HG03175 (cell line): Measurements from ENCODE around the gene PDE3B.
"Not testable (repeated sequence)": the region's sequence is repeated elsewhere in the genome, so short reads cannot be mapped to it uniquely, and the experiment has no call there.

ENCODE experiments used
- ATAC-seq: cut with Tn5 transposase; IDR thresholded peaks from one replicate; pipeline ENCODE4 v1.9.1; 2021; ENCODE audit warnings: mild to moderate bottlenecking, moderate library complexity; ENCODE audit not compliant: unreplicated experiment

The PDE3B gene

GRCh38 chr11:14742849-14743559 is 99.4 kb downstream of the PDE3B start:
- no peak for ATAC-seq

- not testable (repeated sequence) for ATAC-seq
Observed at GRCh38 chr11:14743667-14744066, 100.1 kb downstream of the PDE3B start.

- ATAC-seq = no peak
Observed at GRCh38 chr11:14746857-14747395, 103.3 kb downstream of the PDE3B start.

- no peak for ATAC-seq
Observed at GRCh38 chr11:14748090-14748489, 104.5 kb downstream of the PDE3B start.

GRCh38 chr11:14750911-14751310 is 107.3 kb downstream of the PDE3B start:
- no peak for ATAC-seq

GRCh38 chr11:14751975-14752407 is 108.4 kb downstream of the PDE3B start:
- no peak for ATAC-seq

GRCh38 chr11:14755140-14755539 is 111.5 kb downstream of the PDE3B start:
- ATAC-seq = no peak

GRCh38 chr11:14756349-14756748 is 112.7 kb downstream of the PDE3B start:
- no peak for ATAC-seq

GRCh38 chr11:14759300-14760012 is 115.9 kb downstream of the PDE3B start:
- not testable (repeated sequence) for ATAC-seq

- no peak for ATAC-seq
Observed at GRCh38 chr11:14764179-14764578, 120.6 kb downstream of the PDE3B start.

GRCh38 chr11:14764579-14765527 is 121.2 kb downstream of the PDE3B start:
- ATAC-seq = peak; percentile 94

- ATAC-seq = no peak
Observed at GRCh38 chr11:14766585-14766984, 123.0 kb downstream of the PDE3B start.

GRCh38 chr11:14768526-14769188 is 125.1 kb downstream of the PDE3B start:
- ATAC-seq = no peak

- no peak for ATAC-seq
Observed at GRCh38 chr11:14773755-14774154, 130.2 kb downstream of the PDE3B start.

- ATAC-seq = no peak
Observed at GRCh38 chr11:14774721-14775120, 131.1 kb downstream of the PDE3B start.

GRCh38 chr11:14775897-14776296 is 132.3 kb downstream of the PDE3B start:
- ATAC-seq = no peak

- ATAC-seq = not testable (repeated sequence)
Observed at GRCh38 chr11:14778460-14778859, 134.9 kb downstream of the PDE3B start.

- no peak for ATAC-seq
Observed at GRCh38 chr11:14783788-14784187, 140.2 kb downstream of the PDE3B start.

GRCh38 chr11:14784230-14784629 is 140.6 kb downstream of the PDE3B start:
- no peak for ATAC-seq

GRCh38 chr11:14789879-14790484 is 146.4 kb downstream of the PDE3B start:
- ATAC-seq = no peak
